H9 (cell line): ENCODE results near the gene CDH20. TPM values are rescaled to one million over a fixed set of nuclear protein-coding genes. Genes with fewer than 3 reads are reported as not detected.

Experiments used
- DNase-seq: peaks from one replicate; pipeline ENCODE4 v3.0.0-alpha.2; 2017
- H2AFZ ChIP-seq: one replicate; pipeline ENCODE4 v1.6.1; 2013; ENCODE audit warnings: mild to moderate bottlenecking, low read length, control low read depth, moderate library complexity
- H2AK5ac ChIP-seq: 2 replicates; pipeline ENCODE4 v1.6.1; 2013; ENCODE audit warnings: low read length, control low read depth, mixed read lengths; ENCODE audit not compliant: insufficient read length
- H2BK120ac ChIP-seq: one replicate; pipeline ENCODE4 v1.6.1; 2013; ENCODE audit warnings: low read depth, mild to moderate bottlenecking, low read length, control low read depth, inconsistent platforms; ENCODE audit not compliant: poor library complexity, severe bottlenecking
- H2BK12ac ChIP-seq: 2 replicates; pipeline ENCODE4 v1.6.1; 2013; ENCODE audit warnings: low read length, control low read depth, mixed read lengths, low read depth; ENCODE audit not compliant: insufficient read length
- H2BK15ac ChIP-seq: 2 replicates; pipeline ENCODE4 v1.6.1; 2013; ENCODE audit warnings: low read depth, low read length, control low read depth
- H2BK20ac ChIP-seq: one replicate; pipeline ENCODE4 v1.6.1; 2013; ENCODE audit warnings: low read depth, mild to moderate bottlenecking, low read length, control low read depth, inconsistent platforms; ENCODE audit not compliant: poor library complexity, severe bottlenecking
- H2BK5ac ChIP-seq: 2 replicates; pipeline ENCODE4 v1.6.1; 2013; ENCODE audit warnings: low read length, control low read depth, mixed read lengths; ENCODE audit not compliant: insufficient read length
- H3K14ac ChIP-seq: 2 replicates; pipeline ENCODE4 v1.6.1; 2013; ENCODE audit warnings: low read length, control low read depth; ENCODE audit not compliant: insufficient read depth
- H3K18ac ChIP-seq: 2 replicates; pipeline ENCODE4 v1.6.1; 2013; ENCODE audit warnings: low read depth, mild to moderate bottlenecking, mixed read lengths, low read length, control low read depth; ENCODE audit not compliant: insufficient read length
- H3K23ac ChIP-seq: 2 replicates; pipeline ENCODE4 v1.6.1; 2013; ENCODE audit warnings: low read length, control low read depth, mixed read lengths, low read depth; ENCODE audit not compliant: insufficient read length
- H3K23me2 ChIP-seq: 2 replicates; pipeline ENCODE4 v1.6.1; 2013; ENCODE audit warnings: low read depth, mild to moderate bottlenecking, mixed read lengths, low read length, control low read depth; ENCODE audit not compliant: insufficient read length, poor library complexity, severe bottlenecking
- H3K27ac ChIP-seq: 2 replicates; pipeline ENCODE4 v1.5.1; 2013; ENCODE audit warnings: low read length, control low read depth, mixed read lengths, low read depth; ENCODE audit not compliant: insufficient read length
- H3K27me3 ChIP-seq: 2 replicates; pipeline ENCODE4 v1.6.1; 2013; ENCODE audit warnings: low read length, control low read depth, inconsistent platforms; ENCODE audit not compliant: insufficient read depth
- H3K4ac ChIP-seq: 2 replicates; pipeline ENCODE4 v1.6.1; 2013; ENCODE audit warnings: low read depth, mild to moderate bottlenecking, control low read depth, inconsistent platforms, low read length, moderate library complexity
- H3K4me1 ChIP-seq: 2 replicates; pipeline ENCODE4 v1.6.1; 2013; ENCODE audit warnings: low read length, control low read depth, inconsistent platforms; ENCODE audit not compliant: insufficient read depth
- H3K4me2 ChIP-seq: 2 replicates; pipeline ENCODE4 v1.6.1; 2013; ENCODE audit warnings: low read length, control low read depth, mixed read lengths; ENCODE audit not compliant: insufficient read length, insufficient read depth
- H3K56ac ChIP-seq: 2 replicates; pipeline ENCODE4 v1.6.1; 2013; ENCODE audit warnings: low read depth, mild to moderate bottlenecking, mixed read lengths, low read length, control low read depth; ENCODE audit not compliant: insufficient read length
- H3K79me1 ChIP-seq: 2 replicates; pipeline ENCODE4 v1.6.1; 2013; ENCODE audit warnings: low read depth, mild to moderate bottlenecking, moderate library complexity, low read length, control low read depth, inconsistent platforms; ENCODE audit not compliant: insufficient read depth, poor library complexity, severe bottlenecking
- H3K79me2 ChIP-seq: 2 replicates; pipeline ENCODE4 v1.6.1; 2013; ENCODE audit warnings: low read length, control low read depth, inconsistent platforms; ENCODE audit not compliant: insufficient read depth
- H3K9ac ChIP-seq: 2 replicates; pipeline ENCODE4 v1.6.1; 2013; ENCODE audit warnings: low read length, control low read depth, mixed read lengths; ENCODE audit not compliant: insufficient read length; ENCODE audit errors: extremely low read depth
- H3K9me3 ChIP-seq: one replicate; pipeline ENCODE4 v1.6.1; 2013; ENCODE audit warnings: low read depth, low read length, inconsistent platforms; ENCODE audit not compliant: control insufficient read depth
- H3T11ph ChIP-seq: one replicate; pipeline ENCODE4 v1.6.1; 2013; ENCODE audit warnings: mild to moderate bottlenecking, low read length, control low read depth, inconsistent platforms
- H4K20me1 ChIP-seq: one replicate; pipeline ENCODE4 v1.6.1; 2013; ENCODE audit not compliant: control insufficient read depth, insufficient read length, insufficient read depth
- H4K5ac ChIP-seq: 2 replicates; pipeline ENCODE4 v1.6.1; 2013; ENCODE audit warnings: low read depth, mild to moderate bottlenecking, mixed read lengths, low read length, control low read depth; ENCODE audit not compliant: insufficient read length
- H4K8ac ChIP-seq: replicated peaks from 2 replicates; pipeline ENCODE4 v1.6.1; 2013; ENCODE audit warnings: low read length, control low read depth, mixed read lengths, low read depth; ENCODE audit not compliant: insufficient read length
- H4K91ac ChIP-seq: 2 replicates; pipeline ENCODE4 v1.6.1; 2013; ENCODE audit warnings: low read depth, mild to moderate bottlenecking, moderate library complexity, mixed read lengths, low read length, control low read depth; ENCODE audit not compliant: insufficient read length
- H3K27ac Mint-ChIP-seq, 3 experiments: 2 replicates in 2 of 3; 3 replicates in 1 of 3; pipeline ENCODE4 v1.8.0; 2020 to 2021; ENCODE audit warnings: mixed read lengths in 3 of 3, mild to moderate bottlenecking in 1 of 3, moderate library complexity in 1 of 3
- H3K27me3 Mint-ChIP-seq: 2 replicates; pipeline ENCODE4 v1.8.0; 2021; ENCODE audit warnings: low read depth, mild to moderate bottlenecking, moderate library complexity, mixed read lengths
- H3K36me3 Mint-ChIP-seq, 3 experiments: 2 replicates in 2 of 3; 3 replicates in 1 of 3; pipeline ENCODE4 v1.8.0; 2020 to 2021; ENCODE audit warnings: low read depth in 3 of 3, mixed read lengths in 3 of 3; ENCODE audit not compliant: insufficient read depth in 1 of 3
- H3K4me1 Mint-ChIP-seq, 2 experiments: 2 replicates each; pipeline ENCODE4 v1.8.0; 2020; ENCODE audit warnings: mixed read lengths in 2 of 2
- H3K4me3 Mint-ChIP-seq, 2 experiments: 2 replicates in 1 of 2; 3 replicates in 1 of 2; pipeline ENCODE4 v1.8.0; 2020 to 2021; ENCODE audit warnings: mild to moderate bottlenecking in 2 of 2, mixed read lengths in 2 of 2, moderate library complexity in 1 of 2
- H3K9me3 Mint-ChIP-seq, 2 experiments: 2 replicates in 1 of 2; 3 replicates in 1 of 2; pipeline ENCODE4 v1.8.0; 2020; ENCODE audit warnings: mild to moderate bottlenecking in 2 of 2, mixed read lengths in 2 of 2, moderate library complexity in 1 of 2
- WGBS: extraction: QIAGEN DNeasy Blood & Tissue Kit; methylation state at CpG from one replicate; pipeline ENCODE4 v1.1.7; 2013; ENCODE audit warnings: missing lambda C conversion rate, low lambda C conversion rate, mixed read lengths; ENCODE audit not compliant: insufficient read length; ENCODE audit errors: extremely low coverage; 5-methylcytosine and 5-hydroxymethylcytosine counted together
- total RNA-seq: library from RNA; stranded (reverse); gene quantifications from 2 replicates; pipeline ENCODE4 v1.2.1, GENCODE V29; 2021
- TF ChIP-seq, protein P1 (sequence below): fragments of 200-600 bp; sonication (generic); conservative IDR thresholded peaks from 3 replicates; pipeline ENCODE4 v1.8.0; 2021; ENCODE audit warnings: antibody characterized with exemption, mild to moderate bottlenecking

Gene CDH20
- total RNA-seq, 1 experiment from 2014 or later = not detected

DNA sequence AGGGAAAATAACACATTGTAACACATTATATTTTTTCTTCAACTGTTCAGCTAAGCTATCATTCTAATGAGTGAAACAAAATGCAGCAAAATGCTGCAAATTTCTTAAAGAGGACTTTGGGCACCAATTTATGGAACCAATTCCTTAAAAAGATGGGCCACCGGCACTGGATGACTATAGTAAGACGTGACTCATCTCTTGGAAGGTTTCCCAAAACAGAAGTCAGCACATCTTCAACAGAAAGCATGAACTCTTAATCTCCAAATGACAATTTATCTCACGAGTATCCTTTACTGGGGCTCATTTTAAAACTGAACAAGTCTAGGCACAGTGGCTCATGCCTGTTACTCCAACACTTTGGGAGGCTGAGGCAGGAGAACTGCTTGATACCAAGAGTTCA is 213.4 kb downstream of the CDH20 start:
- DNase-seq = no peak
- Histone ChIP-seq H2BK15ac (no peak overlapping the region), H4K5ac (no peak overlapping the region), H4K91ac (no peak overlapping the region), H3K9ac (no peak overlapping the region), H3K4me1 (no peaks in the 10 kb centered on the region; the same call in 1 of the 2 replicates), H2AFZ (no peak overlapping the region), H3K9me3 (no peaks in the 10 kb centered on the region), H3K79me1 (no peaks in the 10 kb centered on the region), H2BK12ac (no peak overlapping the region), H3K14ac (no peak overlapping the region), H3T11ph (no peak overlapping the region), H3K27ac (no peak overlapping the region), H3K4me2 (no peak overlapping the region), H4K20me1 (no peaks in the 10 kb centered on the region), H3K27me3 (no peaks in the 10 kb centered on the region), H3K4ac (no peak overlapping the region), H3K23ac (no peak overlapping the region), H3K79me2 (no peaks in the 10 kb centered on the region), H2BK120ac (no peak overlapping the region), H3K18ac (no peak overlapping the region), H4K8ac (no peak overlapping the region), H3K23me2 (no peaks in the 10 kb centered on the region), H3K56ac (no peak overlapping the region), H2AK5ac (no peak overlapping the region), H2BK20ac (no peak overlapping the region), H2BK5ac (no peak overlapping the region)
- Mint-ChIP-seq H3K4me3 (no peak overlapping the region), H3K27me3 (no peaks in the 10 kb centered on the region; the same call in 1 of the 2 replicates), H3K4me1 (peaks cover 3% of the 10 kb centered on the region in 2 experiments; a peak in 3 of 4 replicates), H3K36me3 (no peaks in the 10 kb centered on the region; a peak in 2 of 7 replicates), H3K9me3 (no peaks in the 10 kb centered on the region; a peak in 1 of 5 replicates), H3K27ac (no peak overlapping the region)
- TF ChIP-seq, protein P1, sequence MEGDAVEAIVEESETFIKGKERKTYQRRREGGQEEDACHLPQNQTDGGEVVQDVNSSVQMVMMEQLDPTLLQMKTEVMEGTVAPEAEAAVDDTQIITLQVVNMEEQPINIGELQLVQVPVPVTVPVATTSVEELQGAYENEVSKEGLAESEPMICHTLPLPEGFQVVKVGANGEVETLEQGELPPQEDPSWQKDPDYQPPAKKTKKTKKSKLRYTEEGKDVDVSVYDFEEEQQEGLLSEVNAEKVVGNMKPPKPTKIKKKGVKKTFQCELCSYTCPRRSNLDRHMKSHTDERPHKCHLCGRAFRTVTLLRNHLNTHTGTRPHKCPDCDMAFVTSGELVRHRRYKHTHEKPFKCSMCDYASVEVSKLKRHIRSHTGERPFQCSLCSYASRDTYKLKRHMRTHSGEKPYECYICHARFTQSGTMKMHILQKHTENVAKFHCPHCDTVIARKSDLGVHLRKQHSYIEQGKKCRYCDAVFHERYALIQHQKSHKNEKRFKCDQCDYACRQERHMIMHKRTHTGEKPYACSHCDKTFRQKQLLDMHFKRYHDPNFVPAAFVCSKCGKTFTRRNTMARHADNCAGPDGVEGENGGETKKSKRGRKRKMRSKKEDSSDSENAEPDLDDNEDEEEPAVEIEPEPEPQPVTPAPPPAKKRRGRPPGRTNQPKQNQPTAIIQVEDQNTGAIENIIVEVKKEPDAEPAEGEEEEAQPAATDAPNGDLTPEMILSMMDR = no peak
- WGBS = no CpG with 5 or more reads among the region's 3 CpGs
